Activated T-helper 17 cell treated with anti-CD3 and anti-CD28 coated beads, Interleukin-2, amount 50 U/mL, for 72 hours (primary cell): ENCODE results near the gene CTRB2. TPM values are rescaled to one million over a fixed set of nuclear protein-coding genes. Genes with fewer than 3 reads are reported as not detected.
"Not testable (repeated sequence)": the region's sequence is repeated elsewhere in the genome, so short reads cannot be mapped to it uniquely, and the experiment has no call there.

Experiments used
- ATAC-seq: fragments of 150-1000 bp; cut with Tn5 transposase; replicated peaks from 2 replicates; pipeline ENCODE4 v1.10.0; 2021; ENCODE audit warnings: mild to moderate bottlenecking, moderate library complexity
- H3K27ac Mint-ChIP-seq: one replicate; pipeline ENCODE4 v1.8.0; 2022; ENCODE audit warnings: mixed read lengths
- H3K27me3 Mint-ChIP-seq: one replicate; pipeline ENCODE4 v1.8.0; 2022; ENCODE audit warnings: mixed read lengths
- H3K36me3 Mint-ChIP-seq: one replicate; pipeline ENCODE4 v1.8.0; 2022; ENCODE audit warnings: low read depth, mild to moderate bottlenecking, mixed read lengths
- H3K4me1 Mint-ChIP-seq: one replicate; pipeline ENCODE4 v1.8.0; 2022; ENCODE audit warnings: mixed read lengths
- H3K4me3 Mint-ChIP-seq: one replicate; pipeline ENCODE4 v1.8.0; 2022; ENCODE audit warnings: mild to moderate bottlenecking, mixed read lengths
- H3K9me3 Mint-ChIP-seq: one replicate; pipeline ENCODE4 v1.8.0; 2022; ENCODE audit warnings: mixed read lengths
- total RNA-seq, 2 donors: library from RNA; stranded (reverse); gene quantifications; one replicate each; pipeline ENCODE4 v1.2.3, GENCODE V29; 2022

CTRB2 gene
- total RNA-seq, 2 donors from 2014 or later: not detected

DNA sequence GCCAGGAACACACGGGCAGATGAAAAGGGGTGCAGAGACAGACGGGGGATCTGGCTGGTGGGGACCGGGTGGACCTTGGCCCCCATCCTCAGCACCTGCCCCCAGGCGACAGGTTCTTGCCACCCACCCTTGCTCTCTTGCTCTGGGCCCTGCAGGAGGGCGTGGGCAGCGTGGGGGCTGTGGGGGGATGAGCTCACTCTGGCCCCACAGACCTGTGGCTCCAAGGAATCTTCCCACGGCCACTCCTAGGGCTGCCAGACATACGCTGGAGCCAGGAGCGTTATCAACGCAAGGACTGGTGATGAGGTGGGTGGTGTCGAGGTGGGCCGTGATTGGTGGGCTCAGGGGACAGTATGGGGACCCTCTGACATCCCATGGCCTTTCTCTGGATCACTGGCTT is 18.1 kb upstream of the CTRB2 start:
- Mint-ChIP-seq H3K27me3 (peaks cover 4% of the 10 kb centered on the region), H3K4me1 (peaks cover 5% of the 10 kb centered on the region), H3K4me3 (no peak overlapping the region), H3K36me3 (no peaks in the 10 kb centered on the region), H3K27ac (no peak overlapping the region), H3K9me3 (no peaks in the 10 kb centered on the region)
- ATAC-seq: no peak

DNA sequence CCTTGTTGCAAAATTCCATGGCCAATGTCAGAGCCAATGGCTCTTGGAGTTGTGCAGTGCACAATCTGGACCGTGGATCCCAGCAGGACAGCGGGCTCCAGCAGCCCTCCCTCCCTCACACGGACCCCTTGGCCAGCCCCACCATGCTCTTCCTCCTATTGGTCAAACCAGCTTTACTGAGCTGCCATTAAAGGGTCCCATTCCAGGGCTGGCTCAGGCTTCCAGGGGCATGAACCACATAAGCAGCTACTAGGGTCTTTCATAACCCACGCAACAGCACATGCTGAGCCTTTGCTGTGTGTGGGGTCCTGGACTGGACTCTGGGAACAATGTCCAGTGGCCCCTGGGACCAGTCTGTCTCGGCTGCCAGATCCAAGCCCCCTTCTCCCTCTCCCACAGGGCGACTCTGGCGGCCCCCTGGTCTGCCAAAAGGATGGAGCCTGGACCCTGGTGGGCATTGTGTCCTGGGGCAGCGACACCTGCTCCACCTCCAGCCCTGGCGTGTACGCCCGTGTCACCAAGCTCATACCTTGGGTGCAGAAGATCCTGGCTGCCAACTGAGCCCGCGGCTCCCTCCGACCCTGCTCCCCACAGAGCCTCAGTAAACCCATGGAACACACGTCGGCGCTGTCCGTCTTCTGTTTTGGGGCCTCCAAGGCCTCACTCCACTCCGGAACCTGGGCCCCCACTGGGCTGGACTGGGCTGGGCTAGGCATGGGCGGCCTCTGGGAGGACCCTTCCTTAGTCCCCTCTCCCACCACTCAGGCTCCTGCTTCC is 17.5 kb upstream of the CTRB2 start:
- no peaks in the 10 kb centered on the region for H3K9me3 Mint-ChIP-seq
- peaks cover 4% of the 10 kb centered on the region for H3K27me3 Mint-ChIP-seq
- no peak overlapping the region for H3K27ac Mint-ChIP-seq
- no peak overlapping the region for H3K4me3 Mint-ChIP-seq
- ATAC-seq: no peak
- no peaks in the 10 kb centered on the region for H3K36me3 Mint-ChIP-seq
- peaks cover 10% of the 10 kb centered on the region for H3K4me1 Mint-ChIP-seq

DNA sequence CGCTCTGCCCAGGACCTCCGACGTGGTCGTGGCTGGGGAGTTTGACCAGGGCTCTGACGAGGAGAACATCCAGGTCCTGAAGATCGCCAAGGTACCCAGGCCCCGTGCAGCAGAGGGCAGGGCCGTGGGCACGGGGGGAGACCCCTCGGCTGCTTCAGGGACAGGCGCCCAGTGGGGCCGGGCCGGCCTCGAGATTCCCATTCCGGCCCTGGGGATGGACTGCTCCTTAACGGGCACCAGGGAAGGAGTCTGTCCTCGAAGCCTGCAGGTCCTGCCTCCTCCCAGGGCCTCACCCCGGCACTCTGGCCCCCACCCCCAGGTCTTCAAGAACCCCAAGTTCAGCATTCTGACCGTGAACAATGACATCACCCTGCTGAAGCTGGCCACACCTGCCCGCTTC is 16.2 kb upstream of the CTRB2 start:
- H3K9me3 Mint-ChIP-seq, ATAC-seq, H3K4me3 Mint-ChIP-seq, H3K27me3 Mint-ChIP-seq, H3K27ac Mint-ChIP-seq, H3K36me3 Mint-ChIP-seq: not testable (repeated sequence)
- H3K4me1 Mint-ChIP-seq: peaks cover 11% of the 10 kb centered on the region

DNA sequence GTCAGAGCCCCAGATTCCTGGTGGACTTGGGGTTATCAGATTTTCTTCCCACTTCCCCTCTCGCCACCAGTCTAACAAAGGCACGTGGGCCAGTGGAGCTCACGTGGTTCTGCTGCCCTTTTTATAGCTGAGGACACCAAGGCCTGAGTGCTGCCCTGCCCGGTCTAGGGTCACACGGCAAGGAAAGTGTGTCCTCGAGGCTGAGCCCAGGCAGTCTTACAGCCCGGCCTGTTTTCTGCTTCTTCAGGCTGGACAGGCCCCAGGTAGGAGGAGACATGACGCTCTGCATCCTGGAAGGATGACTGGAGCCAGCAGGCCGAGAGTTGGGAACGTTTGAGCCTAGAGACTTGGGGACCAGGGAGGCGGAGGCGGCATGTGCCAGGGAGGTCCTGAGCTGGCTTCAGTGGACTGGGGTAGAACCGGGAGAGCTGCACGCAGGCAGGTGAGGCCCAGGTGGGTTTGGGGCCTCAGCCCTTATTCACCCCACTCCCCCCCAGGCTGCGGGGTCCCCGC is 15.4 kb upstream of the CTRB2 start:
- Mint-ChIP-seq H3K4me3 (no peak overlapping the region), H3K4me1 (peaks cover 11% of the 10 kb centered on the region), H3K9me3 (no peaks in the 10 kb centered on the region), H3K36me3 (no peaks in the 10 kb centered on the region), H3K27ac (no peak overlapping the region), H3K27me3 (peaks cover 1% of the 10 kb centered on the region)
- ATAC-seq: no peak

DNA sequence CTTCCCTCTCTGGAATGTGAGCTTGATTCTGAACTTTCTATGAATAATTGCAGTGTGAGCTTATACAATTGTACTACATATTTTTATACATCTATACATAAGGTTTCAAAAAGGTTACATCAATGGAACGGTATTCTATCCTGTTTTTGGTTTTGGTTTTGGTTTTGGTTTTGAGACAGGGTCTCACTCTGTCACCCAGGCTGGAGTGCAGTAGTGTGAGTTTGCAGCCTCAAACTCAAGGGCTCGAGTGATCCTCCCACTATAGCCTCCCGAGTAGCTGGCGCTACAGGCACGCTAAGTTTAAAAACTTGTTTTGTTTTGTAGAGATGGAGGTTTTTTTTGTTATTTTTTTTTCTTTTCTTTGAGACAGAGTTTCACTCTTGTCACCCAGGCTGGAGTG is 12.9 kb upstream of the CTRB2 start:
- Mint-ChIP-seq H3K27ac (peak overlapping the region; percentile 95), H3K4me1 (peaks cover 11% of the 10 kb centered on the region), H3K36me3 (no peaks in the 10 kb centered on the region), H3K9me3 (no peaks in the 10 kb centered on the region), H3K27me3 (no peaks in the 10 kb centered on the region), H3K4me3 (peak overlapping the region; percentile 85)
- ATAC-seq: peak; percentile 80

DNA sequence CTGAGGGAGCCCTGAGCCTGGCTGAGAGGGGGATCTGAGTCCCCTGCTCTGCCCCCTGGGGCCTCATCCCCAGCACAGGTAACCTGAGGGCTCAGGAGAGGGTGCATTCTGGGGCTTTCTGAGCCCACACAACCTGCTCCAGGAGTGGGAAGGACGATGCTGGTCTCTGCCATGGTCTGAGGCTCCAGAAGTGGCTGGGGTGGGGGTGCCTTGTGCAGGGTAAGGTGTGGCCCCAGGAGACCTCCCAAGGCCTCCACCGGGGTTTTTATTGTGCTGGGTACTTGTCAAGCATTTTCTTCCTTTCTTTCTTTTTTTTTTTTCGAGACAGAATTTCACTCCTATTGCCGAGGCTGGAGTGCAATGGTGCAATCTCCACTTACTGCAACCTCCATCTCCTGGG is 12.1 kb upstream of the CTRB2 start:
- Mint-ChIP-seq H3K36me3 (no peaks in the 10 kb centered on the region), H3K4me1 (peaks cover 11% of the 10 kb centered on the region), H3K9me3 (no peaks in the 10 kb centered on the region), H3K27ac (no peak overlapping the region), H3K27me3 (no peaks in the 10 kb centered on the region), H3K4me3 (peak overlapping the region; percentile 85)
- ATAC-seq: no peak

DNA sequence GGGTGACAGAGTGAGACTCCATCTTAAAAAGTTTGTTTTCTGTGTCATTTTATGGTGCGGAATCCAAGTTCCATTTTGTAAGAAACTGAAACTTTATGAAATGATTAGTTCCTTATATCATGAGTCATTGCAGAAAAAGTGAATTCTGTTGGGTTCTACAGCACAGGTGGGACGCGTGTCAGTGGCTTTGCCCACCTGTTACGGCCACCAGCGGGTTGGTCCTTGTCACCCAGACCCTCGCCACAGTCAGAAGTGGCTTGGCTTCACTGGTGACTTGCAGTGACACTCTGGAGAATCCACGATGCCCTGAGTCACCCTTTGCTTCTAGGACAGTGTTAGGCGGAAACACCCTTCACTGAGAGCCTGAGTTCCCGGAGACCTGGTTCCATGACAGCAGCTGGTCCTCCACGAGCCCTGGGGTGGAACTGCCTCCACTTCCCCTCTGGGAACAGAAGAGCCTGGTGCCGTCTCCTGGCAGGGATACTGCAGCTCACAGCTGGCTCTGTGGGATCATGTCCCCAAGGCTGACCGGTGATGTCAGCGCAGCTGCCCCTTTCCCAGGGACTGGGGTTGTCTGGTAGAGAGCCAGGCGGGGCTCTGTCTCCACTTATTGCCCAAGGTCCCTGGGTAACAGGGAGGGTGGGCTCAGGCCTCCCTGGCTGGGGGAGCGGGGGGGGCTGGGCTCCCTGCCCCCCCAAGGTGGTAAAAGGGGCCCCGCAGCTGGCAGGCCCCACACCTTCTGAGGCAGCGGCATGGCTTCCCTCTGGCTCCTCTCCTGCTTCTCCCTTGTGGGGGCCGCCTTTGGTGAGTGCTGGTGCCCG is 11.5 kb upstream of the CTRB2 start, which contains the start of gene CTRB1:
Gene CTRB1, plus strand, starts transcription at position 733 of the 821 bp plus-strand sequence. Its CDS starts 20 bp downstream, at position 753.
- H3K4me3 Mint-ChIP-seq: peak within 1 kb of the TSS; percentile 85
- no peaks in the 10 kb centered on the region for H3K27me3 Mint-ChIP-seq
- ATAC-seq: peak; percentile 49
- H3K9me3 Mint-ChIP-seq: no peaks in the 10 kb centered on the region
- H3K36me3 Mint-ChIP-seq: no peaks in the 10 kb centered on the region
- peaks cover 11% of the 10 kb centered on the region for H3K4me1 Mint-ChIP-seq
- peak within 1 kb of the TSS; percentile 95 for H3K27ac Mint-ChIP-seq

DNA sequence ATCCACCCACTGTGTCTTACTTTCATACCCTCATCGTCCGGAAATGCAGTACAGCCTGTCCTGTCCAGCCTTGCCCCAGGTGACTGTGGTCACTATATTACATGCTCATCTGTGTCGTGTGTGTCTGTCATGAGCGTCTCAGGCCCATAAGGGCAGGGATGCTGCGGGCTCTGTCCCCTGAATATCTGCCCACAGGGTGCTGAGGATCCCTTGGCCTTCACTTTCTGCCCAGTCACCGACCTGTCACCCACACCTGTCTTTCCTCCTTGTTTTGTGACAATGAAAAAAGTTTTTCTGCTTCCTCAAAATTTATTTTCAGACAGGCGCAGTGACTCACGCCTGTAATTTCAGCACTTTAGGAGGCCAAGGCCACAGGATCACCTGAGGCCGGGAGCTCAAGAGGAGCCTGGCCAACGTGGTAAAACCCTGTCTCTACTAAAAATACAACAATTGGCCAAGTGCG is 10.5 kb upstream of the CTRB2 start:
- Mint-ChIP-seq H3K27me3 (no peaks in the 10 kb centered on the region), H3K9me3 (no peaks in the 10 kb centered on the region), H3K4me1 (peaks cover 11% of the 10 kb centered on the region), H3K27ac (no peak overlapping the region), H3K4me3 (no peak overlapping the region), H3K36me3 (no peaks in the 10 kb centered on the region)
- ATAC-seq: no peak

DNA sequence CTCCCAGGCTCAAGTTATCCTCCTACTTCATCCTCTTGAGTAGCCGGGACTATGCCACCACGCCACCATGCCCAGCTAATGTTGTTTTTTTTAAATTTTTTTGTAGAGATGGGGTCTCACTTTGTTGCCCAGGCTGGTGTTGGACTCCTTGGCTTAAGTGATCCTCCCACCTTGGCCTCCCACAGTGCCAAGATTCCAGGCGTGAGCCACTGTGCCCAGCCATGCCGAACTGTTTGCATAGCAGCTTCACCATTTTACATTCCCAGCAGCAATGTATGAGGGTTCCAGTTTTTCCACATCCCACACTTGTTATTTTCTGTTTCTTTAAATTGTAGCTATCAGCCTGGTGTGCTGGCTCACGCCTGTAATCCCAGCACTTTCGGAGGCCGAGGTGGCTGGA is 9.6 kb upstream of the CTRB2 start:
- no peaks in the 10 kb centered on the region for H3K36me3 Mint-ChIP-seq
- H3K4me3 Mint-ChIP-seq: no peak overlapping the region
- no peak for ATAC-seq
- H3K9me3 Mint-ChIP-seq: no peaks in the 10 kb centered on the region
- peaks cover 11% of the 10 kb centered on the region for H3K4me1 Mint-ChIP-seq
- H3K27me3 Mint-ChIP-seq: no peaks in the 10 kb centered on the region
- no peak overlapping the region for H3K27ac Mint-ChIP-seq

DNA sequence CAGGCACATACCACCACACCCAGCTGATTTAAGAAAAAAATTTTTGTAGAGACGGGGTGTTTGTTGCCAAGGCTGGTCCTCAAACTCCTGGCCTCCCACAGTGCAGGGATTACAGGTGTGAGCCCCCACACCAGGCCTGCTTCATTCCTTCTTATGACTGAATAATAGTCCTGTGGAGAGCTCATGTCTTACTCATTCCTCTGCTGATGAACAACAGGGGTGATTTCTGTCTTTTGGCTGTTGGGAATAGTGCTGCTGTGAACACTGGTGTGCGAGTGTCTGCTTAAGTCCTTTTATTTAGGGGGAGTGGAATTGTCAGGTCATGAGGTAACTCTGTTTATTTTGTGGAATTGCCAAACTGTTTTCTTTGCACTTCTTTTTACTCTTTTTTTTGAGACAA is 9.2 kb upstream of the CTRB2 start:
- ATAC-seq: no peak
- Mint-ChIP-seq H3K27ac (no peak overlapping the region), H3K36me3 (no peaks in the 10 kb centered on the region)

DNA sequence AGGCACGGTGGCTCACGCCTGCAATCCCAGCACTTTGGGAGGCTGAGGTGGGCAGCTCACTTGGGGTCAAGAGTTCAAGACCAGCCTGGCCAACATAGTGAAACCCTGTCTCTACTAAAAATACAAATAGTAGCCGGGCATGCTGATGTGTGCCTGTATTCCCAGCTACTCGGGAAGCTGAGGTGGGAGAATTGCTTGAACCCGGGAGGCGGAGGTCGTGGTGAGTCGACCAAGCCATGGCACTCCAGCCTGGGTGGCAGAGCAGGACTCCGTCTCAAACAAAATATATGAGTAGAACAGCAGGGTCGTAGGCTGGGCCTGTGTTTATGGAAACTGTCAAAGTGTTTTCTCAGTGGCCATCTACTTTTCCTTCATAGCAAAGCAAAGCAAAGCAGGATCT is 4.3 kb upstream of the CTRB2 start:
- not testable (repeated sequence) for H3K4me3 Mint-ChIP-seq, H3K36me3 Mint-ChIP-seq, H3K4me1 Mint-ChIP-seq, H3K27ac Mint-ChIP-seq, H3K9me3 Mint-ChIP-seq, ATAC-seq, H3K27me3 Mint-ChIP-seq

More for the DNA sequence above, 9.2 kb upstream of the CTRB2 start:
- peaks cover 11% of the 10 kb centered on the region for H3K4me1 Mint-ChIP-seq
- no peak overlapping the region for H3K4me3 Mint-ChIP-seq
- H3K27me3 Mint-ChIP-seq: no peaks in the 10 kb centered on the region
- no peaks in the 10 kb centered on the region for H3K9me3 Mint-ChIP-seq

DNA sequence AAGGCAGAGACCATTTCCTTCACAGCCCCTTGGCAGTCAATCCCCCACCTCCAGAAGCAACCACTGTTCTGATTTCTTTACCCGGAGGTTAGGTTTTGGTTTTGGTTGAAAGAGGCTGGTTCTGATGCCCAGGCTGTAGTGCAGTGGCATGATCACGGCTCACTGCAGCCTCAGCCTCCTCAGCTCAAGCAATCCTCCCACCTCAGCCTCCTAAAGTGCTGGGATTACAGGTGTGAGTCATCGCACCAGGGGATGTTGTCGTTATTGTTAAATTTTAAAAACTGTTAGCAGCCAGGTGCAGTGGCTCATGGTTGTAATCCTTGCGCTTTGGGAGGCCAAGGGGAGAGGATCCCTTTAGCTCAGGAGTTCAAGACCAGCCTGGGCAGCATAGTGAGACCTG is 3.0 kb upstream of the CTRB2 start:
- H3K4me1 Mint-ChIP-seq: no peaks in the 10 kb centered on the region
- no peak overlapping the region for H3K27ac Mint-ChIP-seq
- H3K9me3 Mint-ChIP-seq: no peaks in the 10 kb centered on the region
- no peaks in the 10 kb centered on the region for H3K36me3 Mint-ChIP-seq
- H3K4me3 Mint-ChIP-seq: no peak overlapping the region
- H3K27me3 Mint-ChIP-seq: no peaks in the 10 kb centered on the region
- ATAC-seq: no peak

DNA sequence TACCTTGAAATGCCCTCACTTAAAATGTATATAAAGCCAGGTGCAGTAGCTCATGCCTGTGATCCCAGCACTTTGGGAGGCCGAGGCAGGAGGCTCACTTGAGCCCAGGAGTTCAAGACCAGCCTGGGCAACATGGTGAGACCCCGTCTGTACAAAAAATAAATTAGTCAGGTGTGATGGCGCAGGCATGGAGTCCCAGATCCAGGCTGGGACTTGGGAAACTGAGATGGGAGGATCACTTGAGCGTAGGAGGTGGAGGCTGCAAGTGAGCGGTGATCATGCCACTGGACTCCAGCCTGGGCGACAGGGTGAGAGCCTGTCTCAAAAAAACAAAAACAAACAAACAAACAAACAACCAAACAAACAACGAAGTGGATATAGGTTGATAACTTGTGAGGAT is 2.6 kb upstream of the CTRB2 start:
- H3K36me3 Mint-ChIP-seq, H3K9me3 Mint-ChIP-seq, ATAC-seq, H3K4me1 Mint-ChIP-seq, H3K27me3 Mint-ChIP-seq, H3K27ac Mint-ChIP-seq, H3K4me3 Mint-ChIP-seq: not testable (repeated sequence)

DNA sequence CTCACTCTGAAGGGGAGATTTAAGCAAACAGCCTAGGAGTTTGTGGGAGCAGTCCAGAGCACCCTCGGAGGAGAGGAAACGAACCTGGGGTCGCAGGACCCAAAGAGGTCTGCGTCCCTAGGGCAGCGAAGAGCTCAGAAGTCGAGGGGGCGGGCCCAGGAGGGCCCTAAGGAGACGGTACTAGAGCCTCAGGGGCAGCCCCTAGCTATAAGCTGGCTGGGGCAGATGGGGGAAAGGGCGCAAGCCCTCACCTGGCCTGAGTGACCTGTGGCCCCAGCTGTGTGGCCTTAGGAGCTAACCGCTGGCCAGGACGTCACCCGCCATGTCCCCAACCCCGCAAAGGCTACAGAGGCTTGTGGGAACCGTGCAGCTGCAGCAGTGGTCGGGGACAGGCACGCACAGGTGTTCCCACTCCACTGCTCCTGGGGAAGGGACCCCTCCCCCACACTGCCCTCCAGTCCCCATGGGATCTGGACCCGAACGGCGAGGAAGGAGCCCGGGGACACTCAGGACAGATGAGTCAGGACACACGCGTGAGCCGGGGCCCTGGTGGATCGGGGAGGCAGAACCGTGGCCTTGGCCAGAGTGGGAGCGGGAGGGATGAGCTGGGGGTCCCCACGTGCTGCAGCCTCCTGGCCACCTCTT is 2.0 kb upstream of the CTRB2 start:
- no peaks in the 10 kb centered on the region for H3K27me3 Mint-ChIP-seq

More for the DNA sequence above, 2.0 kb upstream of the CTRB2 start:
- Mint-ChIP-seq H3K36me3 (no peaks in the 10 kb centered on the region), H3K4me1 (no peaks in the 10 kb centered on the region), H3K27ac (no peak overlapping the region), H3K4me3 (no peak overlapping the region), H3K9me3 (no peaks in the 10 kb centered on the region)
- no peak for ATAC-seq
